KMS-11 (cell line): Measurements from ENCODE around the gene NRIP2.

ENCODE experiments used
- H2AFZ ChIP-seq: fragments of 200-600 bp; sonication (generic); 2 replicates; pipeline ENCODE4 v1.6.1; 2016; ENCODE audit warnings: antibody characterized with exemption, mixed run types, low read depth
- H3K27ac ChIP-seq: fragments of 200-600 bp; sonication (generic); 2 replicates; pipeline ENCODE4 v1.6.1; 2016; ENCODE audit warnings: mild to moderate bottlenecking, mixed run types
- H3K27me3 ChIP-seq: fragments of 200-600 bp; sonication (generic); 2 replicates; pipeline ENCODE4 v1.6.1; 2017; ENCODE audit warnings: mild to moderate bottlenecking, low read depth, mixed run types, moderate library complexity; ENCODE audit not compliant: insufficient read depth
- H3K36me3 ChIP-seq: fragments of 200-600 bp; sonication (generic); 2 replicates; pipeline ENCODE4 v1.6.1; 2017; ENCODE audit warnings: mild to moderate bottlenecking, mixed run types; ENCODE audit not compliant: insufficient read depth
- H3K4me1 ChIP-seq: fragments of 200-600 bp; sonication (generic); 2 replicates; pipeline ENCODE4 v1.6.1; 2016; ENCODE audit warnings: mild to moderate bottlenecking, low read depth, mixed run types; ENCODE audit not compliant: poor library complexity, severe bottlenecking
- H3K4me2 ChIP-seq: fragments of 200-600 bp; sonication (generic); 2 replicates; pipeline ENCODE4 v1.7.0; 2016; ENCODE audit warnings: mild to moderate bottlenecking, mixed run types
- H3K4me3 ChIP-seq: fragments of 200-600 bp; sonication (generic); IDR thresholded peaks from 2 replicates; pipeline ENCODE4 v1.6.1; 2017; ENCODE audit warnings: low read depth, low read length, mixed read lengths; ENCODE audit not compliant: insufficient read depth
- H3K79me2 ChIP-seq: fragments of 200-600 bp; sonication (generic); 2 replicates; pipeline ENCODE4 v1.6.1; 2016; ENCODE audit warnings: low read depth, mixed run types; ENCODE audit not compliant: insufficient read depth
- H3K9ac ChIP-seq: fragments of 200-600 bp; sonication (generic); 2 replicates; pipeline ENCODE4 v1.6.1; 2016; ENCODE audit warnings: mild to moderate bottlenecking, mixed run types
- H4K20me1 ChIP-seq: fragments of 200-600 bp; sonication (generic); 2 replicates; pipeline ENCODE4 v1.6.1; 2016; ENCODE audit warnings: mild to moderate bottlenecking, mixed run types; ENCODE audit not compliant: insufficient read depth
- CTCF ChIP-seq: fragments of 200-600 bp; sonication (generic); conservative IDR thresholded peaks from 2 replicates; pipeline ENCODE4 v1.6.1; 2017; ENCODE audit warnings: low read depth, mild to moderate bottlenecking, antibody characterized with exemption, low read length, moderate library complexity, mixed read lengths

The NRIP2 gene

GRCh38 chr12:2834581-2835491 lies at the start of gene NRIP2:
Gene NRIP2 (minus strand): TSS chr12:2835035. CDS start chr12:2834983, 52 bp downstream.
- no peak within 1 kb of the TSS for H3K4me2 ChIP-seq
- TF ChIP-seq CTCF, result no peak
- H3K9ac ChIP-seq, result no peak within 1 kb of the TSS

GRCh38 chr12:2879853-2880252 lies 45.0 kb upstream of the NRIP2 start:
- peaks cover 43% of the 10 kb centered on the region for H3K79me2 ChIP-seq
- peaks cover 14% of the 10 kb centered on the region for H3K4me1 ChIP-seq

More at GRCh38 chr12:2834581-2835491, at the start of gene NRIP2:
- Histone ChIP-seq H3K4me1 (no peaks in the 10 kb centered on the region), H2AFZ (no peak within 1 kb of the TSS), H3K4me3 (no peak within 1 kb of the TSS), H4K20me1 (no peaks in the 10 kb centered on the region), H3K27me3 (no peaks in the 10 kb centered on the region), H3K36me3 (no peaks in the 10 kb centered on the region), H3K79me2 (no peaks in the 10 kb centered on the region), H3K27ac (no peak within 1 kb of the TSS)

GRCh38 chr12:2877953-2878732 lies 43.3 kb upstream of the NRIP2 start:
- Histone ChIP-seq H4K20me1 (no peaks in the 10 kb centered on the region), H3K4me3 (no peak overlapping the region), H3K9ac (peak overlapping the region; percentile 93; the same call in 1 of the 2 replicates), H3K36me3 (no peaks in the 10 kb centered on the region; the same call in 1 of the 2 replicates), H2AFZ (no peak overlapping the region), H3K79me2 (peaks cover 60% of the 10 kb centered on the region), H3K27ac (peak overlapping the region; percentile 89; the same call in 1 of the 2 replicates), H3K27me3 (no peaks in the 10 kb centered on the region), H3K4me2 (peak overlapping the region; percentile 88), H3K4me1 (peaks cover 14% of the 10 kb centered on the region)
- TF ChIP-seq CTCF, result no peak

More at GRCh38 chr12:2879853-2880252, 45.0 kb upstream of the NRIP2 start:
- H3K4me2 ChIP-seq, result no peak overlapping the region
- H3K27me3 ChIP-seq, result no peaks in the 10 kb centered on the region
- H3K27ac ChIP-seq, result no peak overlapping the region
- no peak for TF ChIP-seq CTCF
- no peak overlapping the region for H2AFZ ChIP-seq
- H3K9ac ChIP-seq, result no peak overlapping the region
- H3K36me3 ChIP-seq, result no peaks in the 10 kb centered on the region
- no peak overlapping the region for H3K4me3 ChIP-seq
- no peaks in the 10 kb centered on the region for H4K20me1 ChIP-seq

- no peak for TF ChIP-seq CTCF
- H3K27me3 ChIP-seq, result no peaks in the 10 kb centered on the region
- H3K4me2 ChIP-seq, result peak within 1 kb of the TSS; percentile 88
- peak within 1 kb of the TSS; percentile 62 for H2AFZ ChIP-seq
- peaks cover 14% of the 10 kb centered on the region for H3K4me1 ChIP-seq
- no peaks in the 10 kb centered on the region for H4K20me1 ChIP-seq
- peak within 1 kb of the TSS; percentile 89 for H3K27ac ChIP-seq
- H3K9ac ChIP-seq, result peak within 1 kb of the TSS; percentile 93
- H3K36me3 ChIP-seq, result no peaks in the 10 kb centered on the region; the same call in 1 of the 2 replicates
- H3K4me3 ChIP-seq, result no peak within 1 kb of the TSS
- peaks cover 66% of the 10 kb centered on the region for H3K79me2 ChIP-seq
Observed at GRCh38 chr12:2877047-2877952, 42.5 kb upstream of the NRIP2 start, which contains the start of the genes FOXM1 and RHNO1. Gene FOXM1 (minus strand): TSS chr12:2877174. CDS start chr12:2874478, 2,696 bp downstream. Gene RHNO1 (plus strand): TSS chr12:2877223. CDS start chr12:2885367, 8,144 bp downstream.
